IMR-90 (cell line): Measurements from ENCODE around the gene FAM13B.
"Not testable (repeated sequence)": the region's sequence is repeated elsewhere in the genome, so short reads cannot be mapped to it uniquely, and the experiment has no call there.

Experiments used
- CEBPB ChIP-seq: IDR thresholded peaks from 2 replicates; pipeline ENCODE4 v1.6.1; 2012; ENCODE audit warnings: low read depth, low read length, improper control_type of control experiment
- CHD1 ChIP-seq: IDR thresholded peaks from 2 replicates; pipeline ENCODE4 v1.6.1; 2012; ENCODE audit warnings: low read depth, low read length, improper control_type of control experiment
- MXI1 ChIP-seq: IDR thresholded peaks from 2 replicates; pipeline ENCODE4 v1.6.1; 2012; ENCODE audit warnings: low read depth, mild to moderate bottlenecking, low read length, moderate library complexity, borderline replicate concordance
- NFE2L2 ChIP-seq: fragments of 150-350 bp; IDR thresholded peaks from 2 replicates; pipeline ENCODE4 v1.6.1; 2016; ENCODE audit warnings: low read depth, mild to moderate bottlenecking, low read length
- POLR2A ChIP-seq: IDR thresholded peaks from 2 replicates; pipeline ENCODE4 v1.6.1; 2012; ENCODE audit warnings: mild to moderate bottlenecking, low read depth, low read length
- RAD21 ChIP-seq: IDR thresholded peaks from 2 replicates; pipeline ENCODE4 v1.6.1; 2012; ENCODE audit warnings: low read length, improper control_type of control experiment
- RCOR1 ChIP-seq: IDR thresholded peaks from 2 replicates; pipeline ENCODE4 v1.6.1; 2012; ENCODE audit warnings: mild to moderate bottlenecking, low read length, improper control_type of control experiment; ENCODE audit not compliant: insufficient replicate concordance
- TF ChIP-seq, protein P1 (sequence below): conservative IDR thresholded peaks from 2 replicates; pipeline ENCODE4 v1.5.1; 2012; ENCODE audit warnings: mild to moderate bottlenecking, low read depth, low read length, improper control_type of control experiment
- TF ChIP-seq, protein P2 (sequence below): fragments of 150-350 bp; IDR thresholded peaks from 2 replicates; pipeline ENCODE4 v1.6.1; 2016; ENCODE audit warnings: low read depth, mild to moderate bottlenecking, low read length, moderate library complexity, borderline replicate concordance

DNA sequence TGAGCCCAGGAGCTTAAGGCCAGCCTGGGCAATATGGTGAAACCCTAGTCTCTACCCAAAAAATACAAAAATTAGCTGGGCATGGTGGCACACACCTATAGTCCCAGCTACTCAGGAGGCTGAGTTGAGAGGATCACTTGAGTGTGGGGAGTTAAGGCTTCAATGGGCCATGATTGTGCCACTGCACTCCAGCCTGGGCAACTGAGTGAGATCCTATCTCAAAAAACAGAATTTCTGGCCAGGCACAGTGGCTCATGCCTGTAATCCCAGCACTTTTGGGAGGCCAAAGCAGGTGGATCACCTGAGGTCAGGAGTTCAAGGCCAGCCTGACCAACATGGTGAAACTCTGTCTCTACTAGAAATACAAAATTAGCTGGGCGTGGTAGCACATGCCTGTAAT lies 19.8 kb upstream of the FAM13B start:
- TF ChIP-seq, protein P1, sequence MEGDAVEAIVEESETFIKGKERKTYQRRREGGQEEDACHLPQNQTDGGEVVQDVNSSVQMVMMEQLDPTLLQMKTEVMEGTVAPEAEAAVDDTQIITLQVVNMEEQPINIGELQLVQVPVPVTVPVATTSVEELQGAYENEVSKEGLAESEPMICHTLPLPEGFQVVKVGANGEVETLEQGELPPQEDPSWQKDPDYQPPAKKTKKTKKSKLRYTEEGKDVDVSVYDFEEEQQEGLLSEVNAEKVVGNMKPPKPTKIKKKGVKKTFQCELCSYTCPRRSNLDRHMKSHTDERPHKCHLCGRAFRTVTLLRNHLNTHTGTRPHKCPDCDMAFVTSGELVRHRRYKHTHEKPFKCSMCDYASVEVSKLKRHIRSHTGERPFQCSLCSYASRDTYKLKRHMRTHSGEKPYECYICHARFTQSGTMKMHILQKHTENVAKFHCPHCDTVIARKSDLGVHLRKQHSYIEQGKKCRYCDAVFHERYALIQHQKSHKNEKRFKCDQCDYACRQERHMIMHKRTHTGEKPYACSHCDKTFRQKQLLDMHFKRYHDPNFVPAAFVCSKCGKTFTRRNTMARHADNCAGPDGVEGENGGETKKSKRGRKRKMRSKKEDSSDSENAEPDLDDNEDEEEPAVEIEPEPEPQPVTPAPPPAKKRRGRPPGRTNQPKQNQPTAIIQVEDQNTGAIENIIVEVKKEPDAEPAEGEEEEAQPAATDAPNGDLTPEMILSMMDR: not testable (repeated sequence)
- TF ChIP-seq RAD21, POLR2A, RCOR1, CEBPB, NFE2L2, MXI1, CHD1: not testable (repeated sequence)
- TF ChIP-seq, protein P2, sequence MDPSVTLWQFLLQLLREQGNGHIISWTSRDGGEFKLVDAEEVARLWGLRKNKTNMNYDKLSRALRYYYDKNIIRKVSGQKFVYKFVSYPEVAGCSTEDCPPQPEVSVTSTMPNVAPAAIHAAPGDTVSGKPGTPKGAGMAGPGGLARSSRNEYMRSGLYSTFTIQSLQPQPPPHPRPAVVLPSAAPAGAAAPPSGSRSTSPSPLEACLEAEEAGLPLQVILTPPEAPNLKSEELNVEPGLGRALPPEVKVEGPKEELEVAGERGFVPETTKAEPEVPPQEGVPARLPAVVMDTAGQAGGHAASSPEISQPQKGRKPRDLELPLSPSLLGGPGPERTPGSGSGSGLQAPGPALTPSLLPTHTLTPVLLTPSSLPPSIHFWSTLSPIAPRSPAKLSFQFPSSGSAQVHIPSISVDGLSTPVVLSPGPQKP: not testable (repeated sequence)
